HG03108 (cell line): ENCODE measurements around the gene EIF4E1B.

Experiments
- ATAC-seq: cut with Tn5 transposase; IDR thresholded peaks from one replicate; pipeline ENCODE4 v1.9.1; 2021; ENCODE audit warnings: moderate library complexity; ENCODE audit not compliant: unreplicated experiment

The EIF4E1B gene

DNA sequence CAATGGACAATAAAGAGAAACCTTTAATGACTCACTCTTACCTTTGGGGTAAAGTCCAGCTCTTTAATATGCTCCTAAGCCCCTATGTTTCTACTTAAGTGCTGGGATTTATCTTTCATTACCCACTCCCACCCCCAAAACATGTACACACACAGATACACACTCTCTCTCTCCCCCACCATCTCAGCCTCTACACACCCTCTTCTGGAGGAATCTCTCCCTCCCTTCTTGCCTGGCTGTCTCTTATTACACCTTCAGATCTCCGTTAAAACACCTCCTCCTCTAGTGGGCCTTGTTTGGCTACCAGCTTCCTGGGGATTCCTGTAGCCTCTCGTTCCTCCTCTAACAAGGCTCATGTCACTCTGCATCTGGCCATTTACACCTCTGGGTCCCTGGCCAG, 27.4 kb upstream of the EIF4E1B start:
- ATAC-seq, result no peak

DNA sequence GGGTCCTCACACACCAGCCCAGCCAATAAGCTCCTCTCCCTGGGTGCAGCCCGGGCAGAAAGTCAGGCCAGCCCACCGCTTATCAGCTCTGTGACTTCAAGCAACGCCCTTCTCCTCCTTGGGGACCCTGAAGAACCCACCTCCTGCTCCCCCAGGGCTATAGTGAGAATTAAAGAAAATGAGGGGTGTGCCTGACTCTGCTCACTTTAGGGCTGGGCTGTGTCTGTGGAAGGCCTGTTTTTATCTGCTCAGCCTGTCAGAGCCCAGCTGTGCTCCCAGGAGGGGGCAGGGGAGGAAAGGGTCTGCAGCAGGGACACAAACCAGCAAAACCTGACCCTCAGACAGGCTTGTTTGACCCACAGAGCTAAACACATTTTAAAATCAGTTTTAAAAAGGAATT, 24.4 kb upstream of the EIF4E1B start:
- no peak for ATAC-seq

DNA sequence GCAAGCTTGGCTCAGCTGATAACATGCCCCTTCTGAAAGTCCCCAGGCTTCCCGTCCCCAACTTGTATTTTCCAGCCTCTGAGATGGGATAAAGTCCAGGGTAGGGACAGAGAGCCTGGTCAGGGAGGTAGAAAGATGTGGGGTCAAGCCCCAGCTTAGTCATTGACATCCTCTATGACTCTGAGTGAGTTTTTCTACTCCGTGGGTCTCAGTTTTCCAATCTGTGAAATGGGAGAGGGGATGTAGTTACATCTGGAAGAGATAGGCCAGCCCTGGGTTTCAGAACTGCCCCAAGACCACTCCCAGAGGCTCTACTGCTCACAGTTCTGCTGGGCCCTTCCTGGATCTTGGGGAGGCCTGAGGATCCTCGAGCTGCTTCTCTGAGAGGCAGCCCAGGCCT, 23.6 kb upstream of the EIF4E1B start:
- ATAC-seq, result no peak

DNA sequence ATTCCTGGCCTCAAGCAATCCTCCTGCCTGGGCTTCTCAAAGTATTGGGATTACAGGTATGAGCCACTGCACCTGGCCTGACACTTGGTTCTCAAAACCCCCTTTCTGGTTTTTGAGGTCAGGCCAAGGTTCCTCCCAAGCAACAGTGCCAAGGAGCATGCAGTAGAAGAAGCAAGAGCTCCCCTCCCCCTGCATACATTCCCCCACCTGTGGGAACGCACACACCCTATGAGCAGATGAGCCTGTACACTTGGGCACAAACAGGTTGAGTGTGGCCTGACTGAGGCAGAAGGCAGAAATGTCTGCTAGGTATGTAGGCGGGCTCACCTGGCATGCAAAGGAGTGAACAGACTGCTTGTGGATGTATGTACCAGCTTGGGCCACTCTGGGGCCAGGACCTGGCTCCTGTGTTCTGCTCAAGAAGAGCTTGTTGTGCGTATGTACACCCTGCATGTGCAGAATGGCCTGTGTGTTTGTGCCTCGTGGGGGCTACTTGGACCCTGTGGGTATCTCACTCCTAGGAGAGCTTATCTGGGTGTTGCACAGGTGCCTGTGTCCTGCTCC, 22.3 kb upstream of the EIF4E1B start:
- ATAC-seq, result no peak

DNA sequence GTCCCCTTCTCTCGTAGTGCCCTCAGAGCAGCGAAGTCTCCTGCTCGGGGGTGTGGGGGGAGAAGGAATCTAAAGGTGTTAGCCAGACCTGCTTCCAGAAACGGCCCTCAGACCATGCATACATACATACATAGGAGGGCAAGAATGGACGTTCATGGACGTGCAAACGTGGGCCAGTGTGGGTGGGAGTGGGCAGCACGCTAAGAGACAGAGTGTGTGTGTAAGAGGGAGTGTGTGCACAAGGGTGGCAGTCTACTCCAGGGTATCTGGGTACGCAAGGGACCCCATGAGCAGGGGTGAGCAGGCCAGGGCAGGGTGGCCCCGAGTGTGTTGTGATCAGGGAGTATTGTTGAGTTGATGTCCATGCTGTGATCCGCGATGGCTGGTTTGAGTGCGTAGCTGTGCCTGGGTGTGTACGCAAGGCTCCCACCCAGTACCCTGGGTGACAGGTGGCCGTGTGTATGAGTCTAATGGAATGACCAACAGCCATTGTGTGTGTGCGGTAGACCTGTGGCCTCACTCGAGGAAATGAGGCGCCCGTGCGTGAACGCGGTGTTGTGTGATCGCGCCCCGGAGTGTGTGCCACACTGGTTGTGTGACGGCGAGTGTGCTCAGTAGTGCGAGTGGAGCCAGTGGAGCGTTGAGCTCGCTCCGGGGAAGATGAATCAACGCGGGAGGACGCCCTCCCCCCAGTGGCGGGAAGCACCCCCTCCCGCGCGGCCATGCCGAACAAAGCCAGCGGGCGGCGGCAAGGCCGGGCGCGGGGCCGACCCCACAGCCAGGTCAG, 21.3 kb upstream of the EIF4E1B start:
- peak; percentile 13 for ATAC-seq

DNA sequence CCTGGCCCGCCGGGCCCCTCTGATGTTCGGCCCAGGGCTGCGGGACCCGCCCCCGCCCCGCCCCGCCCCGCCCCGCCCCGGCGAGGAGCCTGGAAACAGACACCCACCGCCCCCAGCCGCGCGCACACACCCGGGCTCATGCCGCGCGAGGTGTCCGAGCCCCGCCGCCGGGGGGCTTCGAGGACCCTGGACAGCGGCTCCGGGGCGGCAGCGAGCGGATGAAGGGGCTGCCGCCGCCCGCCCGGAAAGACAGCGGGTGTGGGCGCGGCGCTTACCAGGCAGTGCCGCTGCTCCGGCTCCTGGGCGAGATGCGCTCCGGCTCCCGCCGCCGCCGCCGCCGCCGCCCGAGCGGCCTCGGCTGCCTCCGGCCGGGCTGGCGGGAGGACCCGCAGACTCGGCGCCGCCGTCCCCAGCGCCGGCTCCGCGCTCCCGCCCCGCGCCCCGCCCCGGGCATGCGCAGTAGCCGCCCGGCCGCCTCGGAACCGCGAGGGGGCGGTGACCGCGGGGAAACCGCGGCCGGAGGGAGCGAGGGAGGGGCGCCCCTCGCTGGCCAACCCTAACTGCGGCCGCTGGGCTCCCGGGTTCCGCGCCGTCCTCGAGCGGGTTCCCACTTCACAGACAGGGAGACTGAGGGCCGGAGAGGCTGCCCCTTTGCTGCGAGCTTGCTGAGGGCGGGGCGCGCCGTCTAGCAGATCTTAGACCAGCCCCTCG, 20.6 kb upstream of the EIF4E1B start, which contains the start of gene GPRIN1:
GPRIN1 (minus strand) TSS at position 433 of the 711 bp plus-strand sequence. CDS start 10,322 bp downstream, outside the sequence.
- peak; percentile 70 for ATAC-seq

DNA sequence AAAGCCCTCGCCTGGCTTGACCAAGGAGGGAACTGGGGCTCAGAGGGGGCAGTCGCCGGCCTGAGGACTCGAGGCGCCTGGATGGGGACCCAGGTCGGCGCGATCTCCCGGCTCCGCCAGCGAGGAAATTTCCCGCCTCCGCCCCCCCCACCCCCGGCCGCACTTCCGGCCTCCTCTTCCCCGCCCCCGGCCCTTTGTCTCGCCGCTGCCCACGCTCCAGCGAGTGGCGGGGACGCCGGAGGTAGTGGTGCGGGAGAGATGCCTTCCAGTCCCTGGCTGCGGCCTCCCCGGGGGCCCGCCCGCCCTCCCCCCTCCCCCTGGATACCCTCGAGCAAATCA, 20.1 kb upstream of the EIF4E1B start:
- no peak for ATAC-seq

DNA sequence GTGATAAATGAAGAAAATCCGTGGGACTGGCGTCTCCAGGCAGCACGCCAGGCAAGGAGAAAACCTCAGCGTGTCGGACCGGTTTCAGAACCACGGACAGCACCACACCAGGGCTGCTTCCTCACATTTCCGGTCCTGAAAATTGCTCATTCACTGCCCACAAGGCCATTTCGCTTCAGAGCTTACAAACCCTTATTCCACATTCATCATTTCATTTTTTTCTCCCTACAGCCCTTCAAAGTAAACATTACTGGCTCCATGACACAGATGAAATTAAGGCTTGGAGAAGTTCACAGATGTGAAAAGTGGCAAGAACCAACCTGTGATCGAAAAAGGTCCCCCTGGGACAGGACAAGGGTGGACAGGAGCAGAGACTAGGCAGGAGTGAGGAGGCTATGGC, 19.0 kb upstream of the EIF4E1B start:
- no peak for ATAC-seq

DNA sequence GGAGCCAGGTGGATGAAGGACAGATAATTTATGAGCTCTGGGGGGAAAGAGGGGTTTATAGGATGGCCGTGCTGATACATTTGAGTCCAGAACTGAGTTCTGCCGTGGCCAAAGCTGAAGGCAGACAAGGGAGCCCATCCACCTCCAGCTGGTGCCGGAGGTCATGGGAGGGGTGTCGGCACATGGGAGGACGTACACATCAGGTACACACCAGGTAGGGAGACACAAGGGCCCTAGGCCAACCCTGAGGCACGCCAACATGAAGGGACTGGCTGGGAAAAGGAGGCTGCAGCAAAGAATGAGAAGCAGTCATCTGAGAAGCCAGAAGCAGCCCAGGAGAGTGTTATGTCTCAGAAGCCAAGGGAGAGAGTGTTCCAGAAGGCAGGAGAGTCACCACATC, 18.5 kb upstream of the EIF4E1B start:
- ATAC-seq, result no peak

DNA sequence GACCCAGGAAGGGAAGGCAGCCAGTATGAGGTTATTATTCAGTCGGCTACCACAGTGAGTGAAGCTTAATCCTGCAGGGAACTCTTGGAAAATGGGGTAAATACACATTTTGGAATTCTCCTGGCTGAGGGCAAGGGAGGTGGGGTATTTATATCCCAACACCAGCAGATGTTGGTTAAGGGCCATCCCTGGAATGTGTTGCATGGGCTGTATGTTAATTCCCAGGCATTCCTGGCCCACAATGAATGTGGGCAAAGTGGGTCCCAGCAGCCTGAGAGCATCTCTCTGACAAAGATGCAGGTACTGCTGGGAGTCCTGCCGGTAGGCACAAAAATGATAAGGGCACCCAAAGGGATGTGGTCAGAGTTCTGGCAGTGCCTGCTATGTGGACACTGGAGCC, 17.6 kb upstream of the EIF4E1B start:
- ATAC-seq, result no peak

DNA sequence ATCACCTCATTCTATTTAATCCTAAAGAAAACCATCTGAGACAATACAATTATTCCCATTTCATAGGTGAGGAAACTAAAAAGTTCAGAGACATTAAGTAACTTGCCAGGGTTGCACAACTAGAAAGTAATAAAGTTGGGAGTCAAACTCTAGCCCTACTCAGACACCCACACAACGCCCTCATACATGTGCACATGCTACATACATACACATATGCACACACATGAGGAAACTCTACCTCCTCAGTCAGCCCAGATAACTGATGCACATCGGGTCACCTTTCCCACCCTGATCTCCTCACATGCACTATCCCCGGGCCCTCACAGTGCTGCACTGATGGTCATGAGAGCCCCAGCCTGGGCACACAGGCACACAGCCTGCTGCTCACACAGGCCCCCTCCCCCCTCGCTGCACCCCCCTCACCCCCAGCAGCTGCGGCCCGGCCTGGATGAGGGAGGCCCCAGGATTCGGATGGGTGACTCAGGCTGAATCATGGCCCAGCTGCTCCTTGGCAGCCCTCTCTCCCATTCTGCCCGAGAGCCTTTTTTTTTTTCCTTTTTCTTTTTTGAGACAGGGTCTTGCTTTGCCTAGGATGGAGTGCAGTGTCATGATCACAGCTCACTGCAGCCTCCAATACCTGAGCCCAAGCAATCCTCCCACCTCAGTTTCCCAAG, 15.5 kb upstream of the EIF4E1B start:
- ATAC-seq, result no peak

DNA sequence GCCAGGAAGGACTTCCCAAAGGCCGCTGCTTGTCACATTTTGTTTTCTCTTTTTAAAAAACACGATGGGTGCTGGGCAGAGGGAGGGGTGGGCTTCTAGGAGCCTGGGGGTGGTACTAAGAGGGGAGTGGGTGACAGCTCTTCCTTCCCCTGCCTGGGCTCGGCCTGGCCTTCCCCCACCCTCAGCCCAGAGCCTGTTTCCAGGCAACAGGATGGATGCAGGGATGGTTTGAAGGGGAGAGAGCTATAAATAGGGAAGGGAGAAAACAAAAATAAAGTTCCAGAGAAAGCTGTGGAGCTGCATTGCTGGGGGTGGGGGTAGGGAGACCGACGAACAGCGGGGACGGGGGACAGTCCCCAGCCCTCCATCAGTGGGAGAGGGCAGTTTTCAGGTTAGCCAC, 14.0 kb upstream of the EIF4E1B start:
- ATAC-seq, result no peak

DNA sequence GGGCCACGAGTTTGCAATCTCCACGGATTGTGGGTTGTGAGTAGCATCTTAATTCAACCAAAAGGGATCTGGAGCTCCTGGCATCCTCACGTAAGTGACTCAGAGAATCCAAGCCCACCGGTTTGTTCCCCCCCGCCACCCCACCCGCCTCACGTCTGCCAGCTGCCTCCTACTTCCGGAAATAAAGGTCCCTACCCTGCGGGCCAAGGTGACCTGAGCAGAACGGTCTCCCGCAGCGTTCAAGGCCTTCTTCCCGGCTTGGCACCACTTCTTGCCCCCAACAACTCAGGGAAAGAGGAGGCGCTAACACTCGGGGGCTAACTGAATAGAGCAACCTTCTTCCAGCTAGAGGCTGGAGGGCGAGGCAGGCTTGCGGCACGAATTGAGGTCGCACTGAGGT, 11.7 kb upstream of the EIF4E1B start:
- no peak for ATAC-seq

DNA sequence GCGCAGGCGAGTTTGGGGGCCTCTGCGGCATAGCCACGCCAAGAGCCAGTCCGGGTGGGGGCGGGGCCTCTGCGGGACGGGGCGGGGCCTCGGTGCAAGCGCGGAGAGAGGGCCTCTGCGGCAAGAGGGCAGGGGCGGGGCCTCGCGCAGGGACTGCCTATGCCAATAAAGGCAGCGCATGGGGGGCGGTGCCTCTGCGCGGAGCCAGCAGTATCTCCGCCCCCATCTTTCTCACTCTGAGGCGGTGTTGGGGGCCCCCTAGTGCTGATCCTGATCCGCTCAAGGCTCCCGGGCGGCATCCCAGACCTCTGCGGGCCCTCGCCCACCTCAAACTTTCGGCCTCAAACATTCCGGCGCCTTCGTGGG, 11.3 kb upstream of the EIF4E1B start:
- ATAC-seq, result peak; percentile 54

DNA sequence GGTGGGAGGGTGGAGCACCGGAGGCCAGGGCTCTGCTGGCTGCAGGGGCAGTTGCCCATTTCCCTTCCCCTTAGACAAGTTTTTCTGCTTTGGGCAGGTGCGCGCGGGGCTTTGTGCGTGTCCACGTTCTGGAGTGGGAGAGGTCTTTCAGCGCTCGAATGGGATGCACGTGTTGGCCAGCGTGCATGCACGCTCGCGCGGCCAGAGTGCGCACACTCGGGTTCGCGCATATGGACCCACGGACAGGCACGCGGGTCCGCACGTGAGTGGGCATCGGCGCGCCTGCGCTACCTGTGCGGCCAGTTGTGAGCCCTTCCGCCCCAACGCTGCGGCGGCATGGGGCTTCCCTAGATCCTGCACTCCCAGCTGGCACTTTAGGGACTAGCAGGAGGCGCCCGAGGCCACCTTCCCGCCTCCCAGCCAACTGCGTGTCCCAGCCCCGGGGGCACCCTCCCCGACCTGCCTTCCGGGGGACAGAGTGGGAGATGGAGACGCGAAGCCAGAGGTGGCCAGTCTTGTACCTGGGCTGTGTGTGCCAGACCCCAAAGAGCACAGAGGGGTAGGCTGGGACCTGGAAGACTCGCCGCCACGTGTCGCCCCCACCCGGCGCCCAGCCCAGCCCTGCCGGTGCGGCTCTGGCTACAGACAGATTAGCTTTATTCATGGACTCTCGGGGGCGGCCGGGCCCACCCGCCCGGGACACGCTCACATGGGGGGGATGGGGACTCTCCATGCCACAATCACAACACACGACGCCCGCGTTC, 10.7 kb upstream of the EIF4E1B start:
- no peak for ATAC-seq

DNA sequence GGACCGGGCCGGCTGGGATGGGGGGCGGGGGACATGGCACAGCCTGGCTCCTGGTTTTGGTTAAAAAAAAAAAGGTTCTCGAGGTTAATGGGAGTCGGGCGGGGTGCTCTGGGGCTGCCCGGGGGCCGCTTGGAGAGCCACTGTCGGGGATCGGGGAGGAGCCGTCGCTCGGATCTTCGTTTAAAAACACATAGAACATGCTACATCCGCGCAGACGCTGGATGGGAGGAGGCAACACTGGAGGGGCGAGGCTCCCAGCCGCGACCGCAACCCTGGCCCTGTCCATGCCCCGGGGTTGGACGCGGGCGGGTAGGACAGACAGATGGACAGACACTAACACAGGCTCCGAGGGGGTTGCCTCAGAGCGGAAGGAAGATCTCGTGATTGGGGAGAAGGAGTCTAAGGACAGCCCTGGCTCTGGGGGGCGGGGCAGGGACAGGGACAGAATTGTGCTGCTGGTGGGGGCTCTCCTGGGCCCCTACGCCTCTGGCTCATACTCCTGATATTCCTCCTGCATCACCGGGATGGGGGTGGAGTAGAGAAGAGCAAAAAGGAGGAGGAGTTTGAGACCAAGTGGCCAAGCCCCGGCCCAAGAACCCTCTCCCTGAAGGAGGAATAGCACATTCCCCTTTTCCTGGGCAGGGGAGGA, 10.0 kb upstream of the EIF4E1B start:
- no peak for ATAC-seq

DNA sequence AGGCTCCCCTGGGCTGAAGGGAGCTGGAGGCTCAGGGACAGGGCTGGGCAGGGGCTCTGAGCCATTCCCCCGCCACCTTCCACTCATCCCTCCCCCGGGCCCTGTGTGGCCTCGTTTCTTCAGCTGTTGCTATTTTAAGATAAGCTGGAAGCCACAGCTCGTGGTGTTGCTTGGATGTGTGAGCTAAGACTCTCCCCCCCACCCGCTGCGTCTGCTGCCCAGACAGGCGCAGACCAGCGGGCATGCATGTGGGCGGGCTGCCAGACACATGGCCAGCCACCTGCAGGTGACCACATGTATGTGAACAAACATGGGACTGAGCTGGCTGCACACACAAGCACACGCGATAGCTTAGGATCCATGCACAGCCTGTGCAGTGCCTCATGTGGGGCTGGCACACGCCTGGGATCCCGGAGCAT, 8.8 kb upstream of the EIF4E1B start:
- ATAC-seq, result no peak

DNA sequence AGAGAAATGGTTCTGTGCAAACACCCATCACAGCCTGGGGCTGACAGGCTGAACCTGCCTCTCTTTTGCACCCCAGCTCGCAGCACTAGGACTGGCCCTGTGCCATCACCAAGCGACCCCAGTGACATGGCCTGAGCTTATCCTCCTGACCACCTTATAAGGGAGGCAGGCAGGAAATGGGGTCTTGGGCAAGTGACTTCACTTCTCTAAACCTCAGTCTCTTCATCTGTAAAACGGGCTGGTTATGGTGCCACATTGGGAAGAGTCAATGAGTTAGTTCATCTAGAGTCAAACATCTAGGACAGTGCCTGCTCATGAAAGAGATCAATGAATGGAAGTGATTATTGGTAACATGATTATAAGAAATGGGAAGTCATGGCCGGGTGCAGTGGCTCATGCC, 6.3 kb upstream of the EIF4E1B start:
- no peak for ATAC-seq

DNA sequence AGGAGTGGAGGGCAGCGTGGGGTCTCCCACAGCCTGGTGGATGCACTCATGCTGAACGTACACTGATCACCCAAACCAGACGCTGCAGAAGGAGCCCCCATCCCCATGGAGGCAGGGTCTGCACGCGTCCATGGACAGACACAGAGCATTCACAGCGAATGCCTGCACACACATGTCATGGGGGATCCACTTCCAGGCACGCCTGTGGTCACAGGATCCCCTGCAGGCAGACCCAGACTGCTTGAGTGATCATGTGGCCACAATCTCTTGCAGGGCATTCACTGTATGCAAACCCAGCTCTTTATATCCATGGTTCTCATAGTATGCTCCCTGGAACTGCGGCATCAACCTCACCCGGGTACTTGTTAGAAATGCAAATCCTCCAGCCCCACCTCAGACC, 5.5 kb upstream of the EIF4E1B start:
- no peak for ATAC-seq

DNA sequence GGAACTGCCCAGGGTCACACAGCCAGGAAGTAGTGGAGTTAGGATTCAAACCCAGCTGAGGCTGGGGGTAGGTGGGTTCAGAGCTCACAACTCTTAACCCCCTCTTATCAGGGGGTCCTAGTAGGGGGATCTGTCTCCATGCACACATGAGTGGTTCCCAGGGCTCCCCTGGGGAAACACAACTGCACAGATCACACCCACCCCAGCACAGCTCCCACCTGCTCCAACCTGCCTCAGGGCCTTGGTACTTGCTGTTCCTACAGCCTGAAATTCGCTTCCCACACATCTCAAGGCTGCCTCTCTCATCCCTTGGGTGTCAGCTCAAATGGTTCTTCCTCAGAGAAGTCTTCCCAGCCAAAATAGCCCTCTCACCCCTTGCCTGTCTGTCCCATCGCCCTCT, 5.0 kb upstream of the EIF4E1B start:
- ATAC-seq, result no peak
